ENCODE measurements around the gene STK32B. TPM values are rescaled to one million over a fixed set of nuclear protein-coding genes. Genes with fewer than 3 reads are reported as not detected.

The STK32B gene
- total RNA-seq, 2 experiments from 2014 or later = not detected

GRCh38 chr4:5515646-5516045 is 464.4 kb downstream of the STK32B start:
- ChIA-PET POLR2A (no interaction called here), CTCF (ENCODE audit: unreplicated experiment) (no interaction called here)
- no peak overlapping the region for H3K27ac ChIP-seq (ENCODE audit: low read depth, low read length, poor library complexity, severe bottlenecking)
- no peaks in the 10 kb centered on the region for H3K36me3 ChIP-seq (ENCODE audit: insufficient read depth, low read length)
- no TSS peak for BruUV-seq (replicated peaks)
- no peaks in the 10 kb centered on the region for H3K9me3 ChIP-seq (ENCODE audit: low read length)
- no peaks in the 10 kb centered on the region for H4K20me1 ChIP-seq (ENCODE audit: insufficient read depth, low read length)
- no peak for DNase-seq (ENCODE audit: low spot score)
- no peaks in the 10 kb centered on the region for H3K79me2 ChIP-seq (ENCODE audit: insufficient read depth, low read depth, low read length)
- no peak overlapping the region for H3K4me2 ChIP-seq (ENCODE audit: low read length)
- no peaks in the 10 kb centered on the region for H3K4me1 ChIP-seq (ENCODE audit: insufficient read depth, low read length, poor library complexity, severe bottlenecking)
- no peaks in the 10 kb centered on the region for H3K9me2 ChIP-seq (ENCODE audit: insufficient read depth, low read length)
- no peak overlapping the region for H2AFZ ChIP-seq (ENCODE audit: low read length)
- TF ChIP-seq CTCF (conservative IDR thresholded peaks at IDR 0.05; ENCODE audit: low read length) (no peak), EZH2phosphoT487 (IDR thresholded peaks at IDR 0.05; ENCODE audit: borderline replicate concordance, low read depth, low read length) (no peak)
- no peak overlapping the region for H3K4me3 ChIP-seq (ENCODE audit: low read depth, low read length, poor library complexity, severe bottlenecking)
- intact Hi-C loops (cut with micrococcal nuclease; ENCODE audit: unreplicated experiment) = no loop called here

GRCh38 chr4:5517372-5517771 is 466.1 kb downstream of the STK32B start:
- no peak overlapping the region for H3K4me2 ChIP-seq (ENCODE audit: low read length)
- no peaks in the 10 kb centered on the region for H3K4me1 ChIP-seq (ENCODE audit: insufficient read depth, low read length, poor library complexity, severe bottlenecking)
- no peak overlapping the region for H3K27ac ChIP-seq (ENCODE audit: low read depth, low read length, poor library complexity, severe bottlenecking)
- H3K9me3 ChIP-seq (ENCODE audit: low read length) = no peaks in the 10 kb centered on the region
- CTCF ChIA-PET (ENCODE audit: unreplicated experiment) = no interaction called here
- H3K9me2 ChIP-seq (ENCODE audit: insufficient read depth, low read length) = no peaks in the 10 kb centered on the region
- no peak overlapping the region for H2AFZ ChIP-seq (ENCODE audit: low read length)
- no peak overlapping the region for H3K4me3 ChIP-seq (ENCODE audit: low read depth, low read length, poor library complexity, severe bottlenecking)
- TF ChIP-seq EZH2phosphoT487 (IDR thresholded peaks at IDR 0.05; ENCODE audit: borderline replicate concordance, low read depth, low read length) (no peak), CTCF (conservative IDR thresholded peaks at IDR 0.05; ENCODE audit: low read length) (no peak)
- intact Hi-C loops (cut with micrococcal nuclease; ENCODE audit: unreplicated experiment) = no loop called here
- H4K20me1 ChIP-seq (ENCODE audit: insufficient read depth, low read length) = no peaks in the 10 kb centered on the region
- no peaks in the 10 kb centered on the region for H3K36me3 ChIP-seq (ENCODE audit: insufficient read depth, low read length)
- BruUV-seq (replicated peaks) = no TSS peak
- DNase-seq (ENCODE audit: low spot score) = no peak
- no peaks in the 10 kb centered on the region for H3K79me2 ChIP-seq (ENCODE audit: insufficient read depth, low read depth, low read length)
- POLR2A ChIA-PET = no interaction called here

GRCh38 chr4:5524446-5525299 is 473.4 kb downstream of the STK32B start:
- BruUV-seq (replicated peaks) = no TSS peak
- CTCF ChIA-PET (ENCODE audit: unreplicated experiment) = no interaction called here
- Histone ChIP-seq H3K4me1 (ENCODE audit: insufficient read depth, low read length, poor library complexity, severe bottlenecking) (no peaks in the 10 kb centered on the region), H3K9me3 (ENCODE audit: low read length) (no peaks in the 10 kb centered on the region), H3K27ac (ENCODE audit: low read depth, low read length, poor library complexity, severe bottlenecking) (no peak overlapping the region), H3K9me2 (ENCODE audit: insufficient read depth, low read length) (no peaks in the 10 kb centered on the region), H2AFZ (ENCODE audit: low read length) (no peak overlapping the region), H4K20me1 (ENCODE audit: insufficient read depth, low read length) (no peaks in the 10 kb centered on the region), H3K36me3 (ENCODE audit: insufficient read depth, low read length) (no peaks in the 10 kb centered on the region), H3K79me2 (ENCODE audit: insufficient read depth, low read depth, low read length) (no peaks in the 10 kb centered on the region), H3K4me2 (ENCODE audit: low read length) (no peak overlapping the region), H3K4me3 (ENCODE audit: low read depth, low read length, poor library complexity, severe bottlenecking) (no peak overlapping the region)
- intact Hi-C loops (cut with micrococcal nuclease; ENCODE audit: unreplicated experiment) = no loop called here
- no peak for TF ChIP-seq EZH2phosphoT487 (IDR thresholded peaks at IDR 0.05; ENCODE audit: borderline replicate concordance, low read depth, low read length)
- TF ChIP-seq CTCF (conservative IDR thresholded peaks at IDR 0.05; ENCODE audit: low read length) = no peak
- no peak for DNase-seq (ENCODE audit: low spot score)
- POLR2A ChIA-PET = no interaction called here
